RWPE1 (cell line): ENCODE results near the gene INSYN2B.

ENCODE experiments used
- CTCF ChIA-PET: fragments of 350-600 bp; sonication (Branson Sonifier 250); formaldehyde crosslinking; extraction: SDS; loops from one replicate; lab custom pipeline; 2021; lab: Yijun Ruan, JAX
- POLR2A ChIA-PET: fragments of 400-600 bp; formaldehyde crosslinking; extraction: SDS; loops from one replicate; lab custom pipeline; 2020; ENCODE audit warnings: antibody characterized with exemption; ENCODE audit not compliant: low non-redundant PET; lab: Yijun Ruan, JAX
- DNase-seq: peaks from one replicate; pipeline ENCODE4 v3.0.0; 2012; ENCODE audit warnings: low spot score
- H3K27ac ChIP-seq: fragments of 450-650 bp; 2 replicates; pipeline ENCODE4 v1.5.1; 2017
- CTCF ChIP-seq: fragments of 450-650 bp; conservative IDR thresholded peaks from 2 replicates; pipeline ENCODE4 v1.5.1; 2017; ENCODE audit warnings: low read depth, mild to moderate bottlenecking

Gene INSYN2B

GRCh38 chr5:169997798-169998197 is 17.5 kb upstream of the INSYN2B start:
- no peak for DNase-seq
- TF ChIP-seq CTCF = no peak
- H3K27ac ChIP-seq = no peak overlapping the region
- ChIA-PET CTCF (no interaction called here), POLR2A (no interaction called here)

- POLR2A ChIA-PET = no interaction called here
- no peak for DNase-seq
- CTCF ChIA-PET = no interaction called here
- no peak for TF ChIP-seq CTCF
- no peak overlapping the region for H3K27ac ChIP-seq
Measured at GRCh38 chr5:169993485-169993790, 13.1 kb upstream of the INSYN2B start.

- TF ChIP-seq CTCF = no peak
- ChIA-PET POLR2A (no interaction called here), CTCF (interaction anchor here (1.6 kb wide), 1 partner anchor 12 kb away, joined by 5 read pairs; no protein-coding TSS in a partner anchor)
- H3K27ac ChIP-seq = no peak overlapping the region
- DNase-seq = no peak
Measured at GRCh38 chr5:169992789-169993484, 12.6 kb upstream of the INSYN2B start.

- ChIA-PET CTCF (interaction anchor here (0.7 to 1.6 kb wide), 2 partner anchors 10 to 11 kb away, joined by 3 to 5 read pairs; partner anchors contain the start of gene INSYN2B), POLR2A (no interaction called here)
- TF ChIP-seq CTCF = no peak
- H3K27ac ChIP-seq = no peak overlapping the region
- DNase-seq = no peak
Measured at GRCh38 chr5:169991115-169991869, 11.0 kb upstream of the INSYN2B start.

GRCh38 chr5:169989365-169989764 is 9.1 kb upstream of the INSYN2B start:
- CTCF ChIA-PET = interaction anchor here (0.6 to 1.6 kb wide), 3 partner anchors 9 to 376 kb away, joined by 3 to 9 read pairs (median 4); partner anchors contain the start of gene INSYN2B
- DNase-seq = no peak
- TF ChIP-seq CTCF = no peak
- POLR2A ChIA-PET = no interaction called here
- no peak overlapping the region for H3K27ac ChIP-seq

GRCh38 chr5:169988947-169989346 is 8.7 kb upstream of the INSYN2B start:
- DNase-seq = peak; percentile 19
- ChIA-PET POLR2A (no interaction called here), CTCF (interaction anchor here (0.6 kb wide), 1 partner anchor 43 kb away, joined by 3 read pairs; no protein-coding TSS in a partner anchor)
- TF ChIP-seq CTCF = no peak
- H3K27ac ChIP-seq = no peak overlapping the region
